Measurements from ENCODE around the gene SH3RF1.
"Not testable (repeated sequence)": the region's sequence is repeated elsewhere in the genome, so short reads cannot be mapped to it uniquely, and the experiment has no call there.

SH3RF1 gene

DNA sequence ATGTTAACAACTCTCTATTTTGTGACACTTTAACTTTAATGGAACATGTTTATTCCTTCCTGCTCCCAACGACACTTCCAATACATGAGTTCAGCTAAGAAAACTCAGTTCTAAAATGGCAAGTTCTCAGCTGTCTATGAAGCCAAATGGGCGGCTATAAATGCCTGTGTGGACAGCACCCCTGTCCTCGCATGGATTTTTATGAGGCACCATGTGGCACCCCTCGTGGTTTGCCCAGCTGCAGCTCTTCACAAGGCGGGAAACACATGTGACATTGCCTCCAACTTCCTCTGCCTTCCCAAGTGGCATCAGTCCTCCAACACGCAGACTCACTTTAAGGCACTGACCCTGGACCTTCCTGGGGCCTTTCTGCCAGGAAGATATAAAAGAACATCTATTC, 48.0 kb downstream of the SH3RF1 start:
- DNase-seq: no peak

DNA sequence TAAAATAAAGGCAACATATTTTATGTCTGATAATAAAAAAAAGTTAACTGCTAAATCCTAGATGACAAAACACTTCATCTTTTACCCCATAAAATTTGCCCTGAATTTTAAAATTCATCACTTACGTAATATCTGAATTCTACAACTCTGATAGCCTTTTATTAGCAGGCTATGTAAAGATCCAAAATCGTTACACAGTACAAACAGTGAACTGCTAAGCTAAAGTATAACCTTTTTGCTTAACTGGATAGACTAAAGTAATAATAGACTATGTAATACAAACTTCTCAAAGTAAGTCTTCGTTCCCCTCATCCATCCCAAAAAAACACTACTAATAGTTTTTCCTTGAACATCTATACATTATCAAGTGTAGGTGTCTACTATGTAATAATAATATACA, 49.1 kb downstream of the SH3RF1 start:
- DNase-seq: no peak

DNA sequence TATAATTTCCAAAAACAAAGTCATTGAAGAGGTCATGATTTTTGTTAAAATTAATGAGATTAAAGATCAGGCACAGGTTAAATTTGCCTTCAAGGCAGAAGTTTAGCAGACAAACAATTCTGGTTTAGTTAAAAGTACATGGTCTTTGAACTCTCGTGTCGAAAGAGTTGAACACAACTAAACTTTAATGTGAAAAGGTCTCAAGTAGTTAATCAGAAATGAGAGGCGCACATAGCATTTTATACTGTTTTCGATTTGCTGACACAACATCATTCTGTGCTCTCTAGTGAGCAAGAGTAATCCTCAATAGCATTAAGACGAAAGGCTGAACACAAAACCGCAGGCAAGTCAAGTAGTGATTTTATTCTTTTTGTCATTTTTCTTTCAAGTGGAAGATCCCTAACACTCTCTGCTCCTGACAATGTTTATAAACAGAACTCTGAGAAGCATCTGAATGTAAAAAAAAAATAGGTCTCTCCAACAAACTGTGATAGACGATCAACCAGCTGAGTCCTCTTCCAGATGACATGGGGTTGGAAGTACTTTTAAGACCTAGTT, 49.8 kb downstream of the SH3RF1 start:
- DNase-seq: no peak

DNA sequence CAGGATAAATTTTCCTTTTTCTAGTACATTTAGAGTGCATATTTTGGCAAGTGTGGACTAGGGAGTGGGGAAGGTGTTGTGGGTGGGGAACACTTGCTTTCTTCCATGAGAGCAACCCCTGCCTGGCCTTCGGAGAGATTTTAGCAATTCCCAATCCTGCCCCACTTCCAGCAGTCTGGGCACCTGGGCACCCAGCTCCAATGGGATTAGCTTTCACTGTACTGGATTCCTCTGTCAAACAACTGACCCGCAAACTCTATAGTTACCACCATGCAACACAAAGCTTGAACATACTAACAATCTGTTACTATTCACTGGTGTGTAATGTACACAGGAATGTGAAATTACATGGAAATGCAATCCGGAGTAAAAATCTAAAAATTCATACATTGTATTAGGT, 50.3 kb downstream of the SH3RF1 start:
- no peak for DNase-seq

DNA sequence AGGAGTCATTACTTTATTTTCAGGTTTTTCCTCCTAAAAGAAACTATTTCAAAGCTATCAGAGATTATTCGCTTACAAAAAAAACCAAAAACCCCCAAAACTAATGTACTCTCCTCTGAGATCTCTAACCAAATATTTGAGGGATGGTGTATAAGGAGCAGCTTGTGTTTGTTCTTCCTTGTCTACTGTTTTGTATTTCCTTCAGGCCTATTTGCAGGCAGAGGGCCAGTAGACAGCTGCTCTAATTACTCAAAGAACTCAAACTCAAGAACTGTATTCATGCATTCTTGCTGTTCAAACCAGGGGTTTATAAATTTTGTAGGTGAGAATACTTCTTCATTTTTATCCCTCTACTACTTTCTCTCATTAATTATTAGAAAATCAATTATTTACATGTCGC, 51.3 kb downstream of the SH3RF1 start:
- DNase-seq: no peak

DNA sequence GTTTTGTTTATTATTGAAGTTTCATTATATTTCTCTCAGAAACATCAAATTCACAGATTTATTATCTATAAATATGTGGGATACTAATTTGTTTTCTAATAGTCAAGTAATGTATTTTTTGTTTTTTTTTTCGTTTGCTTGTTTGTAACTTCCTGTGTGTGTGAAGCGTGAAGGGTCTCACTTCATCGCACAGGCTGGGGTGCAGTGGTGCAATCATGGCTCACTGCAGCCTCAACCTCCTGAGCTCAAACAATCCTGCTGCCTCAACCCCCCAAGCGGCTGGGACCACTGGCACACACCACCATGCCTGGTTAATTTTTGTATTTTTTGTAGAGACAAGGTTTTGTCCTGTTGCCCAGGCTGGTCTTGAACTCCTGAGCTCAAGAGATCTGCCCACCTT, 55.1 kb downstream of the SH3RF1 start:
- DNase-seq: no peak

DNA sequence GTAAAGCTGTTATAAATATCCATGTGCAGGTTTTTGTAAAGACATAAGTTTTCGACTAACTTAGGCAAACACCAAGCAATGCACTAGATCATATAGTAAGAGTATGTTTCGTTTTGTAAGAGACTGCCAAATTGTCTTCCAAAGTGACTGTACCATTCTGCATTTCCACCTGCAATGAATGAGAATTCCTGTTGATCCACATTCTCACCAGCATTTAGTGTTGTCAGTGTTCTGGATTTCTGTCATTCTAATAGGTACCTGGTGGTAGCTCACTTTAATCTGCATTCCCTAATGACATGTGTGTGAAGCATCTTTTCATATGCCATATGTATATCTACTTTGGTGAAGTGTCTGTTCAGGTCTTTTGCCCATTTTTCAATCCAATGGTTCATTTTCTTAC, 57.8 kb downstream of the SH3RF1 start:
- DNase-seq: no peak

GRCh38 chr4:169210504-169211118, 60.1 kb downstream of the SH3RF1 start:
- no peak for DNase-seq

DNA sequence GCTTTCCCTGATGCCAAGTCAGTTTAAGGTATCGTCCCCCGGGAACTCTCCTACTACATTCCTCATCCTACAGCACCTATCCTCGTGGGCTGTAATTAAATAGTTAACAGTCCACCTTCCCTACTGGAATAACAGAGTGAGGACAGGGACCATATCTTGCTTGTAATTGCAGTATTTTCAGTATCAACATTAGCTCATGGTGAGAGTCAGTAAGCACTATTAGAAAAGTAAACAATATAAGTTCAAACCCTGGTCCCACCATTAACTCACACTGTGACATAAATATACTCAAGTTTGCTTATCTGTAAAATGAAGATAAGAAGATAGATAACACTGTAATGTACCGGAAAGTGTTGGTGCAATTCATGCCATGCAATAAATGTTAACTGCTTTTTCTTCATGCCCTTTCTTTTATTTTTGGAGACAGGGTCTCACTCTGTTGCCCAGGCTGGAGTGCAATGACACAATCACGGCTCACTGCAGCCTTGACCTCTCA, 61.3 kb downstream of the SH3RF1 start:
- DNase-seq: no peak

DNA sequence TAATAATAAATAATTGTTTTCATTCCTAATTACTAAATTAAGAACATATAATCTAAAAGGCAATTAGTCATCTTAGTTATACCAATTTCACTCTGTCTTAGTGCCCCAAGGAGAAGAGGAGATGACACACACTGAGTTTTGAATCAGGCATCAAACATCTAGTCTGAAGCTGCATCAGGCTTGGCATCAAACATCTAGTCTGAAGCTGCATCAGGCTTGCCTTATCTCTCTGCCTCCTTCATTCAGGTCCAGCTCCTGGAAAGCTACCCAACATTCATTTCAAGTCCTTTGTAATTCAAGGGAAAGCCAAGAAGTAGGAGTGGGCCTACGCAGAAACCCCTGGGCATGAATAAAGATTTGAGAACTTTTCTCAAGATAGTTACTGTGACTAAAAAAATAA, 62.2 kb downstream of the SH3RF1 start:
- no peak for DNase-seq

GRCh38 chr4:169208090-169208455, 62.7 kb downstream of the SH3RF1 start:
- no peak for DNase-seq

- no peak for DNase-seq
Measured at GRCh38 chr4:169207436-169208089, 63.2 kb downstream of the SH3RF1 start.

- DNase-seq: no peak
Measured at GRCh38 chr4:169205744-169206080, 65.0 kb downstream of the SH3RF1 start.

GRCh38 chr4:169205075-169205743, 65.5 kb downstream of the SH3RF1 start:
- DNase-seq: no peak

DNA sequence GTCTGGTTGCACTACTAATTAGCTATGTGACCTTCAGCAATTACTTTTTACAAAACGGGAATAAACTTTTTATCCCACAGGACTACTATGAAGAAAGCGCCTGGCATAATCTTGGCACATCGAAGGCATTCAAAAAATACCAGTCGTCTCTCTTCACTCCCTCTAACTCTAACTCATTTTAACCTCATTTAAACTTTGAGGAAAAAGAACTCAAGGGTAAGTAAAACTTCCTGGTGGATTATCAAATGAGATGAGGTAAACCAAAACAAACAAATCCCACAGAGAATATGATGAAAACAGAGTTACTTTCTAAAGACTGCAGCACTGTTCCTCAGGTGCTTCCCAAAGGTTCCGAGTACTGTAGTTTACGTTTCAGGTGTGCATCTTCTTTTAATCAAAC, 66.9 kb downstream of the SH3RF1 start:
- no peak for DNase-seq

DNA sequence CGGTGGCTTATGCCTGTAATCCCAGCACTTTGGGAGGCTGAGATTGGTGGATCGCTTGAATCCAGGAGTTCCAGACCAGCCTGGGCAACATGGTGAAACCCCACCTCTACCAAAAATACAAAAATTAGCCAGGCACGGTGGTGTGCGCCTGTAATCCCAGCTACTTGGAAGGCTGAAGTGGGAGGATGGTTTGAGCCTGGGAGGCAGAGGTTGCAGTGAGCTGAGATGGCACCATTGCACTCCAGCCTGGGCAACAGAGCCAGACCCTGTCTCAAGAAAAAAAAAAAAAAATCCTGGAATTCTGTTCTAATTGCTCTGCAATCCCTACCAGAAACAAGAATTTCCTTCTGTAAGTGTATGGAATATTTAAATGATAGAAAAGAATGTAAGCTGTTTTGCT, 67.5 kb downstream of the SH3RF1 start:
- DNase-seq: not testable (repeated sequence)

DNA sequence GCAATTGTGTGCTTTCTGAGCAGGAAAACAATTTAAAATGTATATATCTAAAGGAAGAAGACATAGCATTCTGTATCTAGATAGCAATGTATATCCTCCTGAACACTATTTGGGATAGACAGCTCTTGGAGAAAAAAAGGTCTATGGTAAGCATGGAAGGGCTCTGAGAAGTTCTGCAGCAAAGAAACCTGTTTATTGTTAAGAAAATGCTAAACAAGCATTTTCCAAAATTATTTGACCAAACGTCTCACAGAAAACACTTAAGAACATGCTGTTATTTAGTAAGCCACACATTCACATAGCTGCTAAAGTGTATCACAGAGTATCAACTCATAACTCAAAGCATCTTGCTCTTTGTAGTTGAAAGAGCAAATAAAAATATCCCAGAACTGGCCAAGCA, 67.9 kb downstream of the SH3RF1 start:
- DNase-seq: no peak

DNA sequence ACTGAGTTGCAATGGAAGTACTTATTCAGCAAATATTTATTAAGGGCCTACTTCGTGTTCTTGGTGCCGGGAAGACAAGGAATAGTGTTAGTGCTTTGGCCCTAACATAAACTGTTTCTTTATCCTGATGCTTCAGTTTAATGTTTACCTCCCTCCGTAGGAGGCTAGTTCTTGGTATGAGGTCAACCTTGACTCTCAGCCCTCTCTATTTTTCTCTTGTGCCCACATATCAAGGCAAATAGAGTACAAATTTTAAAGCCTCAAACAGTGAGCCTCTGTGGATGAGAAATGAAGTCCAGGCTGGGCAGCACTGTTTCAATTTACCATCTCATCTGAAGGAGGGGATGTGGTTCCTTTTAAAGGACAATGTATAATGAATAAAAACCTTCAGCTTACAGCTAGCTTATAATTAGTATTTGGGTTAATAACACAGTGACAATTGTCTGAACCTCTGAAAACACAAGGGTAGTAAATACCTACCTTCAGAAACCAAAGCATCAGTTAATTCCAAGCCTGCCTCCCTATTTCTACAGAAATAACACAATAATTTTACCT, 68.5 kb downstream of the SH3RF1 start:
- DNase-seq: no peak

DNA sequence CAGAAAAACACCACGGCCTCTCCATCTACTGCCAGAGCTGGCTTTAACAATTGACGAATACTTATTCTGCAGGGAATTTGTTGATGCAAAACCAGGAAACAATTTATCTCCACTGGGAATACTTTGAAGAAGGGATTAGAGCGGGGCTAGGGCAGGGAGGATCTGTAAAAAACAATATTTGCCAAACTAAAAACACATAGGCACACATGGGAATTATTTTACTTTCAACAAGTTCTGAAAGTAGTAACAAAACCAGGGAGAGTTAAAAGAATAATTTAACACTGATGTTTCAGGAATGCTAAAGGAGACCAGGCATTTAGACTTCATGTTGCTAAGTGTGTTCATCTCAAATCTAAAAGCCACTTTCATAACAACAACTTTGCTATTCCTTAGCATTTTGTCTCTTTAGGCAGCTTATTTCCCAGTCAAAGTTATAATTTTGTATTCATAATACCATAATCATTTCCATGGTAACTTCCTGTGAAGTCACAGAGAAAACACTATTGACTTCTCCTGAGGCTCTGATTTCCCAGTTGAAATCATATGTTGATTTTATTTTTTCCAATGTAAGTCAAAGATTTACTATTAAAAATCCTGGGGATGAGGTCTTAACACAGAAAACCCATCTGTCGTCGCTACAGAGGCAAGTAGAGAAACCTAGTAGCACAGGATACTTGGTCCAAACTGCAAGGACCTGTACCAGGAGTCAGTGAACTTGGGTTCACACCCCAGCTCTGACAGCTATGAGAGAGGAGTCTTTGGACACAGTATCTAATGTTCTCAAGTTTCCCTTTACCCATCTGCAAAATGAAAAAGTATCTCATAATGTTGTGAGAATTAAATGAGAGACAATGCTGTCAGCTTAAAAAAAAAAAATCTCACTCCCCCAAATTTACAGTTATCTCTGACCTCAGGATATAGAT, 69.3 kb downstream of the SH3RF1 start:
- no peak for DNase-seq

- DNase-seq: no peak
Measured at GRCh38 chr4:169200361-169201030, 70.3 kb downstream of the SH3RF1 start.

DNA sequence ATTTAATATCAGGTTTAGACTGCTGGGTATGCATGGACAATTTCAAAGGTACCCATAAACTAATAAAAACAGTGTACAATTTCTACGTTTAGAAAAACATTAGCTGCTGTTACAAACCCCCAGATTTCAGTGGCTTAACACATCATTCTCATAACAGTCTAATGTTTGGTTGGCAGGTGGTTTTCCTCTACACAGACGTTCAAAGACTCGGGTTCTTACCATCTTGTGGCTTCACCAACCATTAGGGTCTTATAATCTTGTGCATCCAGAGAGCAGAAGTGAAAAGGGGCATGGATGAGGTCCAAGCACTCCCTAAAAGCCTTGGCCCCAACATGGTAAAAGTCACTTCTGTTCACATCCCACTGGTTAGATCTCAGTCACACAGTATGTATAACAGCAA, 71.6 kb downstream of the SH3RF1 start:
- DNase-seq: no peak

DNA sequence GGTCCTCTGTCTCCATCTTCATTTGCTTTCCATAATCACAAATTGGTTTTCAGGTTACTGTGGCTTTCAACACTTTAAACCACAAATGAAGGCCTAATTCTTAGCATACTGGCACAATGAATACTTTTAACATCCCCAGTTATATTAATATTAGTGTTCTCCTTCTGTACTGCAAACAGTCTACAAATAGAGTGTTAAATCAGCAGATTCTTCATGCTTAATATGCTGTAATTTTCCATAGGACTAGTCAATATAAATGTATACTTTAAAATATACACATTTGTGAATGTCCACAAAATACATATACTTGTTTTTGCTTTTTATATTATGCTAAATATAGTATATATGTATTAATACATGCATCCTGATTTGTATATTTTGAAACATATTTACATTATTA, 72.6 kb downstream of the SH3RF1 start:
- DNase-seq: no peak

Data from activated gamma-delta T cell treated with Interleukin-2 at 50 U/mL for 16 hours (primary cell).